ENCODE measurements around the gene CPN1.
"Not testable (repeated sequence)": the region's sequence is repeated elsewhere in the genome, so short reads cannot be mapped to it uniquely, and the experiment has no call there.

Gene CPN1

DNA sequence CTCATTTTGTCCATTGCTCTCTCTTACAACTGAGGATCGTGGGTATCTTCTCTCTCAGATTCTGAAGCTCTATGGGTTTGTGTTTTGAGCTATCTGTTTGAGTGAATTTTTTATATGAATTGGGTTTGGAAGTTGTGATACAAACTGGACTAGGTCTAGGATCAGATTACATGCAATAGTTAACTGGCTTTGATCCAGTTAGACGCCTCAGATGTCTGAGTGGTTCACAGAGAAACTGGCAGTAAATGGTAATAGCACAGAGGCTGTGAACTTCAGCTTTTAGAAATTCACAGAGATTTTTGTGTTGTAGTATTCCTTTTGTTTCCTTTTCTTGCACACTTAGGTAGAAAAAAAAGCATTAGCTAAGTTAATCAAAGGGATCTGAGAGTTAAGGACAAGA is 59.3 kb downstream of the CPN1 start:
- no peak for DNase-seq (ENCODE audit: low read depth in 2 of 2)

DNA sequence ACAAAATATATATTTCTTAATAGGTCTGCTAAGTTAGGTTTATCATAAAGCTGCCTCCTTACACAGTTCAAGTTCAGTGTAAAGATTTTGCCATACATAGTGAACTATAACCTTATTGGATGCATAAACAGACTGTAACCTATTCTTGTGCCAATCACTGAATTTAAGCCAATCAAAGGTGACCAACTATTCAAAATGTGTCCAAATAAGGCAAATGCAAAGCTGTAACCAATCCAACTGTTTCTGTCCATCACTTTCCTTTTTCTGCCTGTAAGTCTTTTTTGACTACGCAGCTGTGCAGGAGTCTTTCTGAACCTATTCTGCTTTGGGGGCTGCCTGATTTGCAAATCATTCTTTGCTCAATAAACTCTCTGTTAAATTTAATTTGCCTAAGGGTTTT is 60.3 kb downstream of the CPN1 start:
- DNase-seq (ENCODE audit: low read depth in 2 of 2): no peak

DNA sequence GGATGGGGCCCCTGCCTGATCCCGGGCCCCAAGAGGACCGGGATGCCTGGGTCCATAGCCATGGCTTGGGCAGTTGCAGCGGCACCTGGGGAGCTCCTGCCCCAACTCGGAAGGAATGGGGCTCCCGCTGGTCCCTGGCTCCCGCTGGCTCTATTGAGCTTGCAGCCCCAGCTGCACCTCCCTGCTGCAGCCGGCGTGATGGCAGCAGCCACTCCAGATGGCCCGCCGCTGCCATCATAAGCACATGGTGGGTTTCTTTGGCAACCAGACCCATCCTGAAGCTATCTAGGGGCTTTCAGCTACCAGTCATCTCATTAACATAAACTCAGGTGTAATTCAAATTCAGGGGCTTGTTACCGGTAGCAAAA is 60.8 kb downstream of the CPN1 start:
- no peak for DNase-seq (ENCODE audit: low read depth in 2 of 2)

DNA sequence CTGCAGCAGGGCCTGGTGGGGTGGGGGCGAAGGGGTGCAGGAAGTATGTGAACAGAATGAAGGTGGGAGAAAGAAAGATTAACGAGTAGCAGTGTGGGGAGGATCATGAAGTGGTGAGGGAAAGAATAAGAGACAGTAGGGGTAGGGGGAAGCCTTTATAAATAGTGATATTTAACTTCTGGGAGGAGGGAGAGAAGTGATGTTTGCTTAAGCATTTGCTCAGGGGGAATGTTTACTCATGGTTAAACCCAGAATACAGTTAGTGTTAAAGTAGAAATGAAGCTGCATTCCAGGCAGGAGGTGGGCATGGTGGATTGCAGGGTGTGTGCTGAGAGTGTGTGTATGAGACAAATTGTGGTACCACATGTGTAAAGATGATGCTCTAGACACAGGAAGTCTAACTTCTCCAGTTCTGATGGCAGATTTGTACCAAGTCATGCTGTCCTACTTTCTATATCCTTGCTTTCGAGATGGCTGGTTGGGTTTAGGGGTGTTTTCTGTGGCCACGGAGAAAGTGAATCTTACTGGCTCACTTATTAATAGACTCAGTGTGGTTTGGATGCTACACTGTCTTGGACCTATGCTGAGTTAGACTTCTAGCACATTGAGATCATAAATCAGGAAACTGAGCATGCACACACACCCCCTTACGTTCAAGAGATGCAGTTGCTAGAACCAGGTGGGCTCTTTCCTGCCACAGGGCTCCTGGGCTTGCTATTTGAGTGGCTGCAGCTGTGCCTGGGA is 61.4 kb downstream of the CPN1 start:
- DNase-seq (ENCODE audit: low read depth in 2 of 2): no peak

DNA sequence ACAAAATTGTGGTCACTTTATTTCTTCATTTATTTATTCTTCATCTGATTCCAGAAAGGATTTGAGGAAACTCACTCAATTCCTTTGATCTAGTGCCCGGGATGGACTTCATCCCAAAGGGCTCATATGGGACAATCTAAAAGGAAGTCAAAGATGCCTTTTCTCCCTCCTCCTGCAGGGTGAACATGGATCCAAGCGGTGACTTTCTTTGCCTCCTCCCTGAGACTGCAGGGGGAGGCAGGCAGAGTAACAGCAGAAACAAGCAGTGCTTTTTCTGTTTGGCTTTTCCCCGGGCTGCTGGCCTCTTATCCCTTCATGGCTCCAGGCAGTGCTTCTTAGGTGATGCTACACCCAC is 61.9 kb downstream of the CPN1 start:
- DNase-seq (ENCODE audit: low read depth in 2 of 2): no peak

DNA sequence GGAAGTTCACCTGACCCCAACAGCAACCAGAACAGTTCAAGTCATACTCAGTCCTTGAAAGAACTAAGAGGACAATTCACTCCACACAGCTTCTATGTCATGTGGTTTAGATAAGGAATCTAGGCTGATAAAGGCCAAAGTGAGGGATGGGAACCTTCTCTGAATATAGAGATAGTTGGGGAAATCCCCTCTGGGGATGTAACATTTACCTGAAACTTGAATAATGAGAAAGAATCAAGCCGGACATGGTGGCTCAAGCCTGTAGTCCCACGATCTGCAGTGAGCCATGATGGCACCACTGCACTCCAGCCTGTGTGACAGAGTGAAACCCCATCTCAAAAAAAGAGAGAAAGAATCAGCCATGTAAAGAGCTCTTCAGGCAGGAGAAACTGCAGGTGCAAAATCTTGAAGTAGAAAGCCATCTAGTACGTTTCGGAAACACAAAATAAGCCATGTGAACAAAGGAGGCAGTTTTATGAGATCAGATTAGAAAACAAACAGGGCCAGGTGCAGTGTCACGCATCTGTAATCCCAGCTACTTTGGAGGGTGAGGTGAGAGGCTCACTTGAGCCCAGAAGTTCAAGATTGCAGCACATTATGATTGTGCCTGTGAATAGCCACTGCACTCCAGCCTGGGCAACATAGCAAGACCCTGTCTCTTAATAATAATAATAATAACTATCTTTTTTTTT is 67.5 kb downstream of the CPN1 start:
- DNase-seq (ENCODE audit: low read depth in 2 of 2): no peak

DNA sequence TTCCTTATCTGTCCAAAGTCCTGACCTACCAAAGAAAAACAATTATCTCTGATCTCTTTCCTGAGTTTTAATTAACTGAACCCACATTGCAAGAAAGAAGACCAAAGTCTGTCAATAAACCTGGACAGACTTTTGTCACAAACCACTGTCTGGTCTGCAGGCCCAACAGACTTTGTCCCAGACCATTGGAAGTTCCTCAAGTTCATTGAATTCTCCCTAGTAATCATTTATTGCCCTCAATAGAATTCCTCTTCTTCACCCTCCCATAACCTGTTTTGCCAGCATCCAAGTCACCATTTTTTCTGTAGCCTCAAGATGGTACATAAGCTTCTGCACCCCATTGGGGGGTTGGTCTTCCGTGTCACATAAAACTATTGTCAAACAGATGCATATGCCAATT is 68.0 kb downstream of the CPN1 start:
- no peak for DNase-seq (ENCODE audit: low read depth in 2 of 2)

DNA sequence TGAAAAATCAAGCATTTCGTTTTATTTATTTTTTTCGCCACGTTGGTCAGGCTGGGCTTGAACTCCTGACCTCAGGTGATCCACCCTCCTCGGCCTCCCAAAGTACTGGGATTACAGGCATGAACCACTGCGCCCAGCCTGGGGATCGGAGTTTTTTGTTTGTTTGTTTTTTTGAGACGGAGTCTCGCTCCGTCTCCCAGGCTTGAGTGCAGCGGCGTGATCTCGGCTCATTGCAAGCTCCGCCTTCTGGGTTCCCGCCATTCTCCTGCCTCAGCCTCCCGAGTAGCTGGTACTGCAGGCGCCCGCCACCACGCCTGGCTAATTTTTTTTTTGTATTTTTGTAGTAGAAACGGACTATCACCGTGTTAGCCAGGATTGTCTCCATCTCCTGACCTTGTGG is 69.8 kb downstream of the CPN1 start:
- DNase-seq (ENCODE audit: low read depth in 2 of 2): not testable (repeated sequence)

DNA sequence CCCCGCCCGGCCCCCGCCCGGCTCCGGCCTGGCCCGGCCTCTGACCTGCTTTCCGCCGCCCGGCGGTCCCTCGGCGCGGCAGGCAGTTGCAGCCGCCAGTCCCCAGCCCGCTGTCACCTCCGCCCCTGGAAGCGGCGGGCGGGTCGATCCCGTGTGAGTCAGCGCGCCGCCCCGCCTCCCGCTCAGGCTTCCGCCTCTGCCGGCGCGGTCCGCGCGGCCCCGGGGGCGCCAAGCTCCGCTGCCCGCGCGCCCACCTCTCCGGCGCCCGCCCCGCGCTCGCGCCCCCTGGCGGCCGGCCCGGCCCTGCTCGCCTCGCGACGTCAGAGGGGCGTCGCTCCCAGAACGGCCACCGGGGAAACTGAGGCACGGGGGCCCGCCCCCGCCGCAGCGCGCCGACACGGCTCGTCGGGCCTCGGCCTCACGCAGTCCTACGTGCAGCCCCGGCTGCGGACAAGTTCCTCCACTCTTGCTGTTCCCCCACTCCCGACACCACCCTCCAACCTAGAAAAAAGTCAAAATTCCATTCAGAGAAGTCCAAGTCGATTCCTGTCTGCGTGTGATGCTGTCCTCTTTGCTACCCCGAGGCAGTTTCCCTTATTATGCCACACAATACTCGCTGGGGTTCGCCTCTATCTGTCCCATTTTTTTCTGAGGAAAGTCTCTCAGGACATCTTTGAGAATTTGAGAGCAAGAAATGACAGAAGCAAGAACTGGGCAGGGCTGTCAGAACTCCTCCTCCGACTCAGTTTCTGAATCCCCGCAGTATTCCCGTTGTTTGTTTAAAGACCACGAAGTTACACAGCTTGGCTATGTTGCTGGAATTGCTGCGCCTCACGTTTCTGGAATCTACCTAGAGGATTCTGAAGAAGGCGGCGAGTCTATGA is 71.6 kb downstream of the CPN1 start, which contains the start of gene DNMBP:
DNMBP (minus strand) TSS at position 155 of the 884 bp plus-strand sequence. CDS start 37,823 bp downstream, outside the sequence.
- DNase-seq (ENCODE audit: low read depth in 2 of 2): peak; percentile 57 to 87

DNA sequence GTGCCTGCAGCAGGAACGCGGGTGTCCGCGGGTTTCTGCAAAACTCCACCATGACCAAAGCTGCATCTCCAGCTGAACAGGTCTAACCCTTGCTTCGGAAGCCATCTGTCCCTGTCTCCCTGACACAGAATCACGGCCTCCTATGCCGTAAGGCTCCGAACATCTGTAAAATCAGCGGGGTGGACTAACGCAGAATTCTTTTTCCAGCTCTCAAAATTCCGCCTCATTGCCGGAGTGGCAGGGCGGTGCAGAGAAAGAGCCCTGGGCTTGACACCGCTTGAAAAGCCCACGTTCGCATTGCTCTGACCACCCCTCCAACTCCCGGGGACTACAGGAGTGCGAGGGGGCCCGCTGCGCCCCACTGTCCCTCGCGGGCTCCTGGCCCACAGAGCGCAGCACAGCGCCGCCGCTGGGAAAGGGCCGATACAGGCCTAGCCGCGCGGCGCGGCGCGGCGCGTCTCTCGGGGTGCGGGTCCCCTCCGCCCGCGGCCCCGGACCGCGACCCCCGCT is 72.3 kb downstream of the CPN1 start:
- DNase-seq (ENCODE audit: low read depth in 2 of 2): no peak

DNA sequence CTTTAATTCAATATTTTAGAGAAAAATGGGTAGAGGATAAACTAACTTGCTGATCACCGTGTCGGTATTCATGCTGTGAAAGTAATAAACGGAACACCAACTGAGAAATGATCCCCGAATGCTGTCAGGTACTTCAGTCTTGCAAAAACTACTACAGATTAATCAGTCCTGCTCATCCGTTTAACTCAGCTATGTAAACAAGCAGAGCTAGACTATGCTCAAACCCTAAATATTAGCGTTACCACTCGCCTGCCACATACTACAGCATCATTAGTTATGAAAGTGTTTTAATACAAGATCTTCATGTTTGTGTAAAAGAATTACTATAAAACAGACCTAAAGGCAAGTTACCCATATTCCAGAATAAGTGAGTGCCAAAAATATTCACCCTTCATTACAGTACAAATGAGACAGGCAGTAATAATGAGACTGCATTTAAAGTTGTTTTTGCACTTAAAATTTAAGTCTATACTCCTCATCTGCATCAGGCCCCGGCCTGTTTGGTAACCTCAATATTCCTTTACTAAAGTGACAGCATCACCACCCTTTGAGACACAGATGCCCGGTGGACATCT is 72.9 kb downstream of the CPN1 start:
- DNase-seq (ENCODE audit: low read depth in 2 of 2): no peak

DNA sequence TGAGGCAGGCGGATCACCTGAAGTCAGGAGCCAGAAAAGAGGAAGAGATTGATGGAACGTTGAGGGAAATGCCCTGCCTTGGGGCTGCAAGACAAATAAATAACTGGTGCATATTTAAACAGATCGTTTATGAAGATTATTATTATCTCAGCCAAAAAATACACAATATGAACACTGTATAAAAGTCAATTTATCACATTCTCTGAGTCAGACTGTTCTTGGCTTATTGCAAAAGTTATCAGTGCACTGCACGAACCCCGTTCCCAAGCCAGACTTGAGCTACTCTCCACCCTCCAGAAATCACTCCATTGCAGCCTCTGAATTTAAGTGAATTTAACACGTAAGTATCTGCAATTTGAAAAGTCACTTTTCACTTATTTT is 73.5 kb downstream of the CPN1 start:
- DNase-seq (ENCODE audit: low read depth in 2 of 2): no peak

DNA sequence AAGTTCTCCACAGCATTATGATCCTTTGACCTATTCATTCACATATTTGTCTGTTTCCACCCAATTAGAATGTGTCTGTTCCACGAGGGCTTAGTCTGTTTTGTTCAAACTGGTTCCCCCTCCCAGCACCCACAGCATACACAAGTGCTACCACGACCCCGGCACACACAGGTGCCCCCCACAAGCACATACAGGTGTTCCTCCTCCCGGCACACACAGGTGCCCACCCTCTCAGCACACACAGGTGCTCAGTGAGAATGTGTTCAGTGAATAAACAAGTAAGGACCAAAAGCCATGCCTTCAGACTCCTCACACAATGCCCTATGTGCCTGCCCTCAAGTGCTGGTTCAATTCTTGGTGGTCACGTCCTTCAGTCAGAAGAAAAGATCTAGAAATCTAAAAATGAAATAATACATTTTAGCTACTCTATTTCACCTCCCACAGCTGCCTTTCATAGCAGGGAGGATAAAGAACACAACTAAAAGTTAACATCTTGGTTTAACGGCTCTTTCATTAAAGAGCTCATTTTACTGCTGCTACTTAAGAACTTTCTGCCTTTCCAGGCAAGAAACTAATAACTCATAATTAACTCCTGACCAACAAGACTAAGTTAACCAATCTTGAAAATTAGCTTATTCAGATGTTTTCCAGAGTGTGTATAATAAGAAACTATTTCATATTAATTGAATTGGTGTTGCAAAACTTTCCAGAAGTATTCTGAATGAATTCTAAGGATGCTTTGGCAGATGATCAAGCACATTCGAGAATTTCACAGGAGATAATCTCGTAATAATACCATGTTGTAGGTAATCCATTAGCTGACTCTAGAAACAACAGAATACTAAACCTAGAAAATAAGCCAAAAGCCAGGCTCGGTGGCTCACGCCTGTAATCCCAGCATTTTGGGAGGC is 74.2 kb downstream of the CPN1 start:
- no peak for DNase-seq (ENCODE audit: low read depth in 2 of 2)

DNA sequence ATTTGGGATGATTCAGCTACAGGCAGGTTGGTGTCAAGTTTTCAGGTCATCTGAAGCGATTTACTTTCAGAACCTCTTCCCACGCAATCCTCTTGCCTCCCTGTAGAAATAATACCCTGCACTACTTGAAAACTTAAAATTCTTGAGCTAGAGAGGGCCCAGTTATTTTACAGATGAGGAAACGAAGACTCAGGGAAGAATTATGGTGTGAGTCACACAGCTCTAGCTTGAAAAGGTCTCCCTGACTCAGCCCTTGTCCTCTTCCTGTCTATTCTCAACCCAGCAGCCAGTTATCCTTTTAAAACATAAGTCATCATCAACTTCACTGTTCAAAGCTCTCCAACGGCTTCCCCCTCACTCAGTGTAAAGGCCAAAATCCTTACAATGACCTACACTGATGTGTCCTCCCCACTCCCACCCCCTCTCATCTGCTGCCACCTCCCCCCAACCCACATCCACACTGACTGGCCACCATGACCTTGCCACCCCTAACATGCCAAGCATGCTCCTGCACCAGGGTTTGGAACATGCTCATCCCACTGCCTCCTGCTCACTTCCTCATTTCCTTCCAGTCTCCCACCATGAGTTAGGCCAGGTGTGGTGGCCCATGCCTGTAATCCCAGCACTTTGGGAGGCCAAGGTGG is 75.3 kb downstream of the CPN1 start:
- no peak for DNase-seq (ENCODE audit: low read depth in 2 of 2)

DNA sequence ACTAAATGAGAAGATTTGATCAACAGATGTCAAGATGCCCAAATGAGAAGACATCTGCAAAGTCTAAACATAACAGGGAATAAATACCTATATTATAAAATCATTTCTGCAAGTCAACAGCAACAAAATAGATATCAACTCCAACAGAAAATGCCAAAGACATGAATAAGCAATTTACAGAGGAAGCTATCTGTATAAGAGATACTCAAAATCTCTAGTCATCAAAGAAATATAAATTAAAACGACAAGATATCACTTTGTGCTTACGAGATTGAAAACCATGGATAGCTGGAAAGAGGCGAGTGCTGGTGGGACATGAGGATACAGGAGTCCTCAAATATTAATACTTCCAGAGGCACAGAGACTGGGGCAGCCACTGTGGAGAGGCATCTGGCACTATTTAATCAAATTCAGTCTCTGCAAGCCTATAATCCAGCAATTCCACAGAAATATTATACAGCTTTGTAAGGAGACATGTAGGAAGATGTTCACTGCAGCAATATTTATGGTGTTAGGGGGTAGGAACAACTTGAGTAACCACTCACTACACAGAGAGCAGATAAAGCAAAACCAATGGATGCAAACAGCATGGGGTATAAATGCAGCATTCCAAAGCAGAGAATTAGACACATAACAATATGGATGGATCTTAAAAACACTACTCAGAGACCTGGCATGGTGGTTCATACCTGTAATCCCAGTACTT is 76.7 kb downstream of the CPN1 start:
- DNase-seq (ENCODE audit: low read depth in 2 of 2): no peak

DNA sequence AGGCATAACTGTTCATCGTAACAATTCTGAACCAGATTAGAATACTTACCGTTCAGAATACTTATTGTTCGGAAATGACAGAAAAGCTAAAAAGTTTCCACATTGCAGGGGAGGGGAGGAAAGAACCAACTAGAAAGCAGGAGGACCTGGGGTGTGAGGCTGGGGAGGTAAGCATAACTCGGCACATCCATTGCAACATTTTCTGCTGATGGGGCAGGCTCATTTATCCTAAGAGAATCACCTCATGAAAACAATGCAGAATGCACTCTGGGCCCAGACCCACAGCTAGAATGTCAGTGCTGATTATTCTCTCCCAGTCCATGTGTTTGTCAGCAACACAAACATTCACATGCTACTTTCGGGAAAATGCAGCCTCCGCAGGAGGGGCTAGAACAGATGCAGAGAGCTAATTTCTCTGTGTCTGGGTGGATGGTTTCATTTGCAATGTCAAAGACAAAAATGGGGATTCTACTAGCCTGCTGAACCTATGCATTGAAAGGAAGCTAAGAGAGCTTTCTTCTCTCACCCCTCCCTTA is 81.5 kb downstream of the CPN1 start:
- no peak for DNase-seq (ENCODE audit: low read depth in 2 of 2)

DNA sequence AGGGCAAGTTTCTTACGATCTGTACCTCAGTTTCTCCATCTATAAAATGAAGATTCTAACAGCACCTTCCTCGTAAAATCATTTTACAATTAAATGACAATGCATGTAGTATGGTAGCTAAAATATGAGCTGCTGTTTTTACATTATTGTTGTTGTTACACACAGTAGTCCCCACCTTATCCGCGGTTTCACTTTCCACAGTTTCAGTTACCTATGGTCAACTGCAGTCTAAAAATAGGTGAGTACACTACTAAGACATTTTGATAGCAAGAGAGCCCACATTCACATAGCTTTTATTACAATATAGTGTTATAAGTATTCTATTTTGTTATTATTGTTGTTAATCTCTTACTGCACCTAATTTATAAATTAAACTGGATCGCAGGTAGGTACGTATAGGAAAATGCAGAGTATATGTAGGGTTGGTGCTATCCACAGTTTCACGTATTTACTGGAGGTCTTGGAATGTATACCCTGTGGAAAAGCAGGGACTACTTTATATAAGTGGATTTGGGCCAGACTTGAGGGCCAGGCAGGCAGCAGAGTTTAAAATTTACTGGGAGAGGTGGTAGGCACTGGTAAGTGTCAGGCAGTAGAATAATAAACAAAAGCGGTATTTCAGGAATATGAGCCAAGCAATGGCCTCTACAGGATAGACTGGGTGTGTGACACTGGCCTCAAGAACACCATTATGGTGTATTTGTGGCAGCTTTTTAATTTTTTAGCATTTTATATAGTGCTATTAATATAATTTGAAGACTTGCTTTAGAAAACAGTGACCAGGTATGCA is 82.2 kb downstream of the CPN1 start:
- DNase-seq (ENCODE audit: low read depth in 2 of 2): no peak

DNA sequence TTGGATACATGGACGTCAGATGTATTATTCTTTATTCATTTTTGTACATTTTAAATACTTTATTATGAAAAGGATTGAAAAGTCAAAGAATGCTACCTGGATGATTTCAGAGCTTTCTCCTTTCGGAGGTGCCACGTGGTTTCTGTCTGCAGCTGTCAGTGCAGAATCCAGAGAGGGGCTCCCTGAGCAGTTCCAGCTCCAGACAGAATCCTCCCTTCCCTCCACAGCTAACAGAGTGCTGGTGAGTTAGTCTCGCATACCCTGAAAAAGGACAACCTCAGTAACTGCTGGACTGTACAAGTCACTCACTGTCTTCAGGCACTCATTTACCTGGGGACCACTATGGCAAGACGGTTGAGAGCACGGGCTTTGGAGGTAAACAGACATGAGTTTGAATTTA is 82.8 kb downstream of the CPN1 start:
- DNase-seq (ENCODE audit: low read depth in 2 of 2): no peak
